DND-41 (cell line): ENCODE measurements around the gene CD2AP.

Experiments
- ATAC-seq: fragments of 200-7000 bp; cut with Tn5 transposase; 3 replicates; pipeline ENCODE4 v1.9.1; 2021; ENCODE audit warnings: low read depth; ENCODE audit not compliant: insufficient read depth
- DNase-seq: peaks from one replicate; pipeline ENCODE4 v3.0.0-alpha.2; 2020
- H2AFZ ChIP-seq: 2 replicates; pipeline ENCODE4 v1.6.0; 2012; ENCODE audit warnings: low read depth, low read length
- H3K27ac ChIP-seq: 2 replicates; pipeline ENCODE4 v1.5.1; 2012; ENCODE audit warnings: low read length, inconsistent platforms
- H3K27me3 ChIP-seq: fragments of 200-600 bp; sonication (generic); 2 replicates; pipeline ENCODE4 v1.6.0; 2012; ENCODE audit warnings: low read length, mild to moderate bottlenecking, inconsistent platforms; ENCODE audit not compliant: insufficient read depth, poor library complexity
- H3K36me3 ChIP-seq: 2 replicates; pipeline ENCODE4 v1.5.1; 2012; ENCODE audit warnings: low read length, inconsistent platforms; ENCODE audit not compliant: insufficient read depth
- H3K4me1 ChIP-seq: 2 replicates; pipeline ENCODE4 v1.5.1; 2012; ENCODE audit warnings: mild to moderate bottlenecking, low read length; ENCODE audit not compliant: insufficient read depth
- H3K4me2 ChIP-seq: 2 replicates; pipeline ENCODE4 v1.6.0; 2012; ENCODE audit warnings: mild to moderate bottlenecking, moderate library complexity, low read length, inconsistent platforms; ENCODE audit not compliant: insufficient read depth
- H3K4me3 ChIP-seq, 2 experiments: fragments of 200-600 bp in 1 of 2; shearing (Covaris generic) in 1 of 2; 2 replicates each; pipeline ENCODE4 v1.5.1; 2012 to 2016; ENCODE audit warnings: inconsistent platforms in 2 of 2, low read length in 2 of 2, mild to moderate bottlenecking in 2 of 2, low read depth in 1 of 2, moderate library complexity in 1 of 2
- H3K79me2 ChIP-seq: 2 replicates; pipeline ENCODE4 v1.6.0; 2012; ENCODE audit warnings: low read length, inconsistent platforms; ENCODE audit not compliant: insufficient read depth
- H3K9ac ChIP-seq: 2 replicates; pipeline ENCODE4 v1.6.0; 2012; ENCODE audit warnings: low read depth, mild to moderate bottlenecking, inconsistent platforms, low read length, moderate library complexity
- H3K9me3 ChIP-seq: 2 replicates; pipeline ENCODE4 v1.5.1; 2012; ENCODE audit warnings: low read length, moderate library complexity, mild to moderate bottlenecking, inconsistent platforms; ENCODE audit not compliant: insufficient read depth, severe bottlenecking
- H4K20me1 ChIP-seq: 2 replicates; pipeline ENCODE4 v1.6.0; 2012; ENCODE audit warnings: low read length; ENCODE audit not compliant: insufficient read depth
- EZH2 ChIP-seq: IDR thresholded peaks from 3 replicates; pipeline ENCODE4 v1.6.1; 2012; ENCODE audit warnings: borderline replicate concordance, low read depth, mild to moderate bottlenecking, moderate library complexity, low read length, inconsistent platforms; ENCODE audit not compliant: severe bottlenecking
- TF ChIP-seq, protein P1 (sequence below): IDR thresholded peaks from 2 replicates; pipeline ENCODE4 v1.5.1; 2012; ENCODE audit warnings: borderline replicate concordance, low read length, moderate library complexity, mild to moderate bottlenecking; ENCODE audit not compliant: poor library complexity, severe bottlenecking; ENCODE audit errors: extremely low read depth

The CD2AP gene

GRCh38 chr6:47669684-47670513, 192.3 kb downstream of the CD2AP start:
- Histone ChIP-seq H3K27ac (no peak overlapping the region), H3K4me2 (no peak overlapping the region), H4K20me1 (no peaks in the 10 kb centered on the region), H2AFZ (no peak overlapping the region), H3K79me2 (no peaks in the 10 kb centered on the region), H3K4me1 (no peaks in the 10 kb centered on the region), H3K4me3 (no peak overlapping the region), H3K27me3 (no peaks in the 10 kb centered on the region), H3K36me3 (no peaks in the 10 kb centered on the region), H3K9me3 (no peaks in the 10 kb centered on the region), H3K9ac (no peak overlapping the region)
- TF ChIP-seq, protein P1, sequence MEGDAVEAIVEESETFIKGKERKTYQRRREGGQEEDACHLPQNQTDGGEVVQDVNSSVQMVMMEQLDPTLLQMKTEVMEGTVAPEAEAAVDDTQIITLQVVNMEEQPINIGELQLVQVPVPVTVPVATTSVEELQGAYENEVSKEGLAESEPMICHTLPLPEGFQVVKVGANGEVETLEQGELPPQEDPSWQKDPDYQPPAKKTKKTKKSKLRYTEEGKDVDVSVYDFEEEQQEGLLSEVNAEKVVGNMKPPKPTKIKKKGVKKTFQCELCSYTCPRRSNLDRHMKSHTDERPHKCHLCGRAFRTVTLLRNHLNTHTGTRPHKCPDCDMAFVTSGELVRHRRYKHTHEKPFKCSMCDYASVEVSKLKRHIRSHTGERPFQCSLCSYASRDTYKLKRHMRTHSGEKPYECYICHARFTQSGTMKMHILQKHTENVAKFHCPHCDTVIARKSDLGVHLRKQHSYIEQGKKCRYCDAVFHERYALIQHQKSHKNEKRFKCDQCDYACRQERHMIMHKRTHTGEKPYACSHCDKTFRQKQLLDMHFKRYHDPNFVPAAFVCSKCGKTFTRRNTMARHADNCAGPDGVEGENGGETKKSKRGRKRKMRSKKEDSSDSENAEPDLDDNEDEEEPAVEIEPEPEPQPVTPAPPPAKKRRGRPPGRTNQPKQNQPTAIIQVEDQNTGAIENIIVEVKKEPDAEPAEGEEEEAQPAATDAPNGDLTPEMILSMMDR, result no peak
- TF ChIP-seq EZH2, result no peak
- no peak for DNase-seq
- ATAC-seq, result no peak

DNA sequence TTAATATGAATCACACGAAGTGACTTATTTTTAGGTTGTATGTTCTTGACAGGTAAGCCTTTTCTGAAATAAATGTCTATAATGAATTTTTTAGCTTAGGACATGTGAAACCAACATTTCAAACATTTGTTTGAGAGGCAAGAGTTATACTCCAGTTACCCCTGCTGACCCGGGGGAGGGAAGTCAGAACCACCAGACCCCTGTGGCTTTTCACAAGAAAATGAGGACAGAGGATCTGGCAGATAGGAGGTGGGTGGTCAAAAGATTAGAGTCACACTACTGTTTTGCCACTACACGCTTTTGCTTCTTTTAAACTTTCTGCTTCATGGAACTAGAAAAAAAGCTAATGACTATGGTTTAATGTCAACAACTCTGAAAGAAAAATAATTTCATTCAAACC, 193.3 kb downstream of the CD2AP start:
- TF ChIP-seq EZH2, result no peak
- TF ChIP-seq, protein P1, result no peak
- H3K27me3 ChIP-seq, result no peaks in the 10 kb centered on the region
- H3K9ac ChIP-seq, result no peak overlapping the region
- H3K79me2 ChIP-seq, result no peaks in the 10 kb centered on the region
- H3K9me3 ChIP-seq, result no peaks in the 10 kb centered on the region
- no peaks in the 10 kb centered on the region for H3K36me3 ChIP-seq
- no peak for DNase-seq
- no peak overlapping the region for H3K4me2 ChIP-seq
- no peaks in the 10 kb centered on the region for H4K20me1 ChIP-seq
- no peak for ATAC-seq
- no peak overlapping the region for H2AFZ ChIP-seq
- H3K27ac ChIP-seq, result no peak overlapping the region
- no peaks in the 10 kb centered on the region for H3K4me1 ChIP-seq
- no peak overlapping the region for H3K4me3 ChIP-seq

DNA sequence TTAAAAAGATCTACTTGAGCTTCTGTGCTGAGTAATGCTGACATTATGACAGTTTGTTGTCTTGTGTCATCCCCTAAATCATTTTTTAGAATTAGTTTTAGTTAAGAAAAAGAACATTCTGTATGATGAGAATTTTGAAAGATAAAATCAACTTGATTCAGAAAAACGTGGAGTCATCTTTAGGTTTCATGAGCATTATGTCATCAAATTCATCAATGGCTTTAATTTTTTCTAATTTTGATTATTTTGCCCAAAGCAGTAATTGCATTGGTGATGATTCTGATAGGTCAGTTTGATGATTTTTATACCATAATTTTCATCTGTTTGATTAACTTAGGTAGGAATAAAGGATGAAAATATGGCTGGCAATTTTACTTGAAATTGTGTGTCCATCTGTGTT, 194.2 kb downstream of the CD2AP start:
- Histone ChIP-seq H3K9ac (no peak overlapping the region), H3K79me2 (no peaks in the 10 kb centered on the region), H3K4me3 (no peak overlapping the region), H3K4me1 (no peaks in the 10 kb centered on the region), H2AFZ (no peak overlapping the region), H3K27ac (no peak overlapping the region), H3K36me3 (no peaks in the 10 kb centered on the region), H3K27me3 (no peaks in the 10 kb centered on the region), H4K20me1 (no peaks in the 10 kb centered on the region), H3K4me2 (no peak overlapping the region), H3K9me3 (no peaks in the 10 kb centered on the region)
- DNase-seq (no peak), ATAC-seq (no peak)
- TF ChIP-seq EZH2, result no peak
- TF ChIP-seq, protein P1, result no peak

GRCh38 chr6:47672816-47673215, 195.2 kb downstream of the CD2AP start:
- H3K27me3 ChIP-seq, result no peaks in the 10 kb centered on the region
- TF ChIP-seq, protein P1, result no peak
- no peak for TF ChIP-seq EZH2
- H3K4me3 ChIP-seq, result no peak overlapping the region
- H3K79me2 ChIP-seq, result no peaks in the 10 kb centered on the region
- H2AFZ ChIP-seq, result no peak overlapping the region
- H3K9me3 ChIP-seq, result no peaks in the 10 kb centered on the region
- no peaks in the 10 kb centered on the region for H3K36me3 ChIP-seq
- no peaks in the 10 kb centered on the region for H3K4me1 ChIP-seq
- H3K27ac ChIP-seq, result no peak overlapping the region
- ATAC-seq (no peak), DNase-seq (no peak)
- no peaks in the 10 kb centered on the region for H4K20me1 ChIP-seq
- H3K4me2 ChIP-seq, result no peak overlapping the region
- no peak overlapping the region for H3K9ac ChIP-seq
